WI38 (cell line): Measurements from ENCODE around the gene SAA4.
"Not testable (repeated sequence)": the region's sequence is repeated elsewhere in the genome, so short reads cannot be mapped to it uniquely, and the experiment has no call there.

Source experiments
- H3K4me3 ChIP-seq: 2 replicates; pipeline ENCODE4 v1.5.1; 2011; ENCODE audit warnings: low read depth, mild to moderate bottlenecking, control low read depth, low read length
- CTCF ChIP-seq: IDR thresholded peaks from 2 replicates; pipeline ENCODE4 v1.5.1; 2012; ENCODE audit warnings: low read depth, mild to moderate bottlenecking, control low read depth, low read length

SAA4 gene

GRCh38 chr11:18265949-18266348 is 29.3 kb upstream of the SAA4 start, which contains the start of gene SAA1:
SAA1 (plus strand) TSS chr11:18266264; CDS start chr11:18266888, 624 bp downstream.
- H3K4me3 ChIP-seq = no peak within 1 kb of the TSS
- no peak for TF ChIP-seq CTCF

- no peak overlapping the region for H3K4me3 ChIP-seq
- TF ChIP-seq CTCF = no peak
Observed at GRCh38 chr11:18264677-18265555, 28.3 kb upstream of the SAA4 start.

- TF ChIP-seq CTCF = no peak
- no peak overlapping the region for H3K4me3 ChIP-seq
Observed at GRCh38 chr11:18264035-18264434, 27.4 kb upstream of the SAA4 start.

- not testable (repeated sequence) for H3K4me3 ChIP-seq
Observed at GRCh38 chr11:18262681-18263350, 26.2 kb upstream of the SAA4 start.

GRCh38 chr11:18261721-18262120 is 25.1 kb upstream of the SAA4 start:
- no peak for TF ChIP-seq CTCF
- H3K4me3 ChIP-seq = no peak overlapping the region

- H3K4me3 ChIP-seq = no peak overlapping the region
- TF ChIP-seq CTCF = no peak
Observed at GRCh38 chr11:18259259-18259658, 22.7 kb upstream of the SAA4 start.

- no peak overlapping the region for H3K4me3 ChIP-seq
- TF ChIP-seq CTCF = no peak
Observed at GRCh38 chr11:18254781-18255361, 18.3 kb upstream of the SAA4 start.
